ENCODE results near the gene FER. TPM values are rescaled to one million over a fixed set of nuclear protein-coding genes. Genes with fewer than 3 reads are reported as not detected.
A peak's percentile ranks its signal among the peaks of the same experiment; 100 is the strongest.

The FER gene
- total and polyA plus RNA-seq, 9 of the 15 experiments (the other 6 are each of a cell fraction or from before 2014, with no cell fraction given), result 6.7 to 18.2 (median 8.9) TPM

- TF ChIP-seq PTTG1 (tag; IDR thresholded peaks at IDR 0.05; ENCODE audit: low read depth) (no peak), ZNF609 (CRISPR knock-in tag; IDR thresholded peaks at IDR 0.05; ENCODE audit: borderline replicate concordance) (no peak), ZNF316 (IDR thresholded peaks at IDR 0.05) (peak; percentile 66), NFE2L1 (tag; IDR thresholded peaks at IDR 0.05; ENCODE audit: borderline replicate concordance, low read depth) (peak; percentile 29; the same call in 1 of the 2 replicates), NFATC3 (IDR thresholded peaks at IDR 0.05) (no peak), ARID1B (IDR thresholded peaks at IDR 0.05) (no peak), MBD1 (CRISPR knock-in tag; IDR thresholded peaks at IDR 0.05) (no peak), TRIM25 (IDR thresholded peaks at IDR 0.05; ENCODE audit: borderline replicate concordance) (no peak), C11orf30 (IDR thresholded peaks at IDR 0.05; ENCODE audit: low read depth) (peak; percentile 45; the same call in 1 of the 2 replicates), ZNF668 (CRISPR knock-in tag; IDR thresholded peaks at IDR 0.05) (no peak), TARDBP (IDR thresholded peaks at IDR 0.05) (no peak), ZNF24 (IDR thresholded peaks at IDR 0.05) (no peak), TSC22D4 (tag; IDR thresholded peaks at IDR 0.05) (no peak), PHB2 (IDR thresholded peaks at IDR 0.05; ENCODE audit: low read depth) (no peak), NFRKB (IDR thresholded peaks at IDR 0.05; ENCODE audit: low read depth) (no peak), MCM3 (IDR thresholded peaks at IDR 0.05) (no peak), RAD51 (IDR thresholded peaks at IDR 0.05; ENCODE audit: borderline replicate concordance, low read depth) (no peak), ZNF592 (IDR thresholded peaks at IDR 0.05) (no peak), RNF2 (IDR thresholded peaks at IDR 0.05) (no peak), FOXJ2 (tag; IDR thresholded peaks at IDR 0.05) (no peak)
Measured at GRCh38 chr5:109145139-109145538, 397.4 kb downstream of the FER start (continued).
